SK-MEL-5 (cell line): ENCODE data around the gene VILL. TPM values are rescaled to one million over a fixed set of nuclear protein-coding genes. Genes with fewer than 3 reads are reported as not detected.
A peak's percentile ranks its signal among the peaks of the same experiment; 100 is the strongest.

Experiments used
- DNase-seq: peaks from one replicate; pipeline ENCODE4 v3.0.0-alpha.2; 2016; ENCODE audit warnings: low read depth, low spot score
- in situ Hi-C: cut with HindIII; loops from 2 replicates; pipeline ENCODE4 v1.10.0; 2016; ENCODE audit warnings: low sequenced_read_pairs, high pct_unique_total_duplicates, low pct_unique_long_range_greater_than_20kb
- total RNA-seq: library from RNA; depleted of rRNA; stranded (reverse); fragments of >200 nt; shearing (Covaris generic); gene quantifications from 2 replicates; pipeline ENCODE4 v1.2.3, GENCODE V29; 2014

VILL gene
- total RNA-seq, 1 experiment from 2014 or later: 3.6 TPM

DNA sequence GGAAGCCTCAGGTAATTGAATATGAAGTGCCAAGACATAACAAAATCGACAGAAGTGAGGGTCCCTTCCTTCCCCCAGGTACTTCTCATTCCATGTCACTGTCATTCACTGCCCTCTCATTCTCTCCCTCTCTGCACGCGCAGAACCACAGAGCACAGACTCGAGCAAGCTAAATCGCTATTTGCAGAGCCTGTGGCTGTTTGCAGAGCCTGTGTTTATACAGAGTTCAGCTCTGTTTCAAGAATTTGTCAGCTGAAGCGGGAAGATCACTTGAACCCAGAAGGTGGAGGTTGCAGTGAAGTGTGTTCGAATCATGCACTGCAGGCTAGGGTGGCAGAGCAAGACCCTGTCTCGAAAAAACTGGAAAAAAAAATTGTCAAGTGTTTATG lies 2.5 kb downstream of the VILL start:
- DNase-seq: no peak
- in situ Hi-C loops: no loop called here

GRCh38 chr3:37993460-37993819 lies 2.9 kb downstream of the VILL start:
- in situ Hi-C loops: no loop called here
- no peak for DNase-seq

GRCh38 chr3:37993820-37994638 lies 3.4 kb downstream of the VILL start:
- in situ Hi-C loops: no loop called here
- peak; percentile 80 for DNase-seq

DNA sequence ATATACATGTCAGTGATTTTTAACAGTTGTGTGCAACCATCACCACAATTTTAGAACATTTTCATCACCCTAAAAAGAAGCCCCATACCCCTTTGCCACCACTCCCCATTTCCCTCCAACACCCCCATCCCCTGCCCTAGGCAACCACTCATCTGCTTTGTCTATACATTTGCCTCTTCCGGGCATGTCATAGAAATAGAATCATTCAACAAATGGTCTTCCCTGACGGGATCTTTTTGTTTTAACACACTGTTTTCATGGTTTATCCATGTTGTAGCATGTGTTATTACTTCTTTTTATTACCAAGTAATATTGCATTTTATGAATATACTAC lies 4.0 kb downstream of the VILL start:
- in situ Hi-C loops: no loop called here
- no peak for DNase-seq

- in situ Hi-C loops: no loop called here
- no peak for DNase-seq
Observed at GRCh38 chr3:37995652-37996641, 5.4 kb downstream of the VILL start.

GRCh38 chr3:37996785-37997301 lies 6.3 kb downstream of the VILL start:
- in situ Hi-C loops: no loop called here
- peak; percentile 88 for DNase-seq

- in situ Hi-C loops: no loop called here
- no peak for DNase-seq
Observed at GRCh38 chr3:37997342-37997741, 6.8 kb downstream of the VILL start.

DNA sequence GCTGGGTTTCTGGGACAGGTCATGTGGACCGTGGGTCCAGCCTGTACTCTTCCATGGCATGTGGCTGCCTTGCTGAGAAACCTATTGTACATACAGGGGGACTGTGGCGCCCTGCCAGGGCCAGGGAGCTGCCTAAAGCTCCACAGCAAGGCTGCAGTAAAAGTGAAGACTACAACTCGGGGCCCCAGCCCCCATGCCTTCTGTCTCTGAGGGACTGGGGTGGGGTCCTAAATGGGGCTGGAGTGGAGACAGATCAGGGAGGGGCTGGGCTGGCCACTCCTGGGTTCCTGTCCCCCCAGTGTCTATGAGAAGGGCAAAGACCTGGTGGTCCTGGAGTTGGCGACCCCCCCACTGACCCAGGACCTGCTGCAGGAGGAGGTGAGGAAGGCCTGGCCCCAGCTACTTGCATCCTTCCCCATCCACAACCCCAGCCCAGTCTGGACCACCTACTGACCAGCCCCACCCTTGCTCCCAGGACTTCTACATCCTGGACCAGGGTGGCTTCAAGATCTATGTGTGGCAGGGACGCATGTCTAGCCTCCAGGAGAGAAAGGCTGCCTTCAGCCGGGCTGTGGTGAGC lies 7.3 kb downstream of the VILL start:
- no peak for DNase-seq
- in situ Hi-C loops: no loop called here

GRCh38 chr3:37999836-38000235 lies 9.2 kb downstream of the VILL start:
- DNase-seq: no peak
- in situ Hi-C loops: no loop called here

DNA sequence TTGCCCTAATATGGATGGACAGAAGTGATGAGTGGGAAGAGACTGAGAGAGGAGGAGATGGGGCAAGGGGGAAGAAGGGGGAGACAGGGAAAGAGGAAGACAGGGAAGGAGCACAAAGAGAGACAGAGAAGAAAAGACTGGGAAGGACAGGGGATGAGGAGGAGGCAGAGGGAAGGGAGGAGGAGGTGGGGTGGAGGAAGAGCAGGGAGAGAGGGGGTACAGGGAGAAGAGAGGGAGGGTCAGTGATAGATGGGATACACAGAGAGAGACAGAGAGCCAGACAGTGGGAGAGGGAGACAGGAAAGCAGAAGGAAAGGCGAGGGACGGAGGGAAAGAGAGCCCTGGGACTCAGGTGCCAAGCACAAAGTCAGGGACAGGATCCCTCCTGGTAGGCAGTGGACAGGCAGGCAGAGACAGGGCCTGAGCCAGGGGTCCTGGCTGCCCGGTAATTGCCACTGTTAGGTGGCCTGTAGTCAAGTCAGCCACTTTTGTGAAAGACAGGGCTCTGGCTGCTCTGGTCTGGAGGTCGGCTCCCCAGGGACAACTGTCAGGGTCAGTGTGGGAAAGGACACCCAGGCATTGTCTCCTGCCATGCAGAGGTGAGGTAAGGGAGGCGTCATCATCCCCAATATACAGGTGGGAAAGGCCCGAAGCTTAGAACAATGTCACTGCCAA lies 9.8 kb downstream of the VILL start:
- no peak for DNase-seq
- in situ Hi-C loops: no loop called here

DNA sequence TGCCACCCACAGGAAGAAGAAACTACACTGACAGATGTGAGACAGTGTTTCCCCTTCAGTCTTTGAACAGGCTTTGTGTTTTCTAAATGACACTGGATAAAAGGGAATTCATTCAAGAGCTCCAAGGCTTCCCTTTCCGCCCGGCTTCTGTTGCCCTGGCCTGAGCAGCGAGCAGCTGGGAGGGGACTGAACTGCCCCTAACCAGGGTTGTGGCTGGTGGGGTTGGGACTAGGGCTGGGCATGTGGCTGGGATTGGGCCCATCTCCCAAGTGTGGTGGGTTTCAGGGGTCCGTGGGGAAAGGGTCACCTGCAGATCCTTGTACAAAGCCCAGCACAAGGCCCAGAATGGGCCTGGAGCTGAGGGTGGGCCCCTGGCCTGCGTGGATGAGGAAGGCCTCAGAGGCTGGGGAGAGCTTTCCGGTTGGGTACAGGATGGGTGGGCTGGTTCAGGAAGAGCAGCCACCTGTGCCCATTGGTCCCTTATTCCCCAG lies 10.4 kb downstream of the VILL start:
- DNase-seq: no peak
- in situ Hi-C loops: no loop called here

DNA sequence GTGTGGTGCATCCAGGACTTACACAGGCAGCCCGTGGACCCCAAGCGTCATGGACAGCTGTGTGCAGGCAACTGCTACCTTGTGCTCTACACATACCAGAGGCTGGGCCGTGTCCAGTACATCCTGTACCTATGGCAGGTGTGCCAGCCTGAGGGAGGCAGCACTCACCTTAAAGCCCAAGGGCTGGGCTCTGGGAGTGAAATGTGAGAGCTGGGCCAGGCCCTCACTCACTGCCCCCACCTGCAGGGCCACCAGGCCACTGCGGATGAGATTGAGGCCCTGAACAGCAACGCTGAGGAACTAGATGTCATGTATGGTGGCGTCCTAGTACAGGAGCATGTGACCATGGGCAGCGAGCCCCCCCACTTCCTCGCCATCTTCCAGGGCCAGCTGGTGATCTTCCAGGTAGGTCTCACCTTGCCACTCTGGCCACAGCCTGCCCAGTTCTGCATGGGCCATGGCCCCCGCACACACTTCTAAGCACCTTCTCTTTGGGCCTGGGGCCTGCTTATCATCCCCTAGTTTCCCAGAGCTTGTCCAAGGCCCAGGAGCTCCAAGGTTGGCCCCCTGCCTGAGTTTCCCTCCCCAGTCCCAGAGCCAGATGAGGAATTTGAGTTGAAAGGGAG lies 11.0 kb downstream of the VILL start:
- in situ Hi-C loops: no loop called here
- no peak for DNase-seq

GRCh38 chr3:38002291-38002876 lies 11.8 kb downstream of the VILL start:
- no peak for DNase-seq
- in situ Hi-C loops: no loop called here

GRCh38 chr3:38002940-38003339 lies 12.4 kb downstream of the VILL start:
- in situ Hi-C loops: no loop called here

GRCh38 chr3:38003371-38003816 lies 12.8 kb downstream of the VILL start:
- in situ Hi-C loops: no loop called here

More at GRCh38 chr3:38002940-38003339, 12.4 kb downstream of the VILL start:
- DNase-seq: no peak

GRCh38 chr3:38003817-38004414 lies 13.3 kb downstream of the VILL start:
- no peak for DNase-seq
- in situ Hi-C loops: no loop called here

More at GRCh38 chr3:38003371-38003816, 12.8 kb downstream of the VILL start:
- peak; percentile 68 for DNase-seq
